IgD-negative memory B cell (primary cell): Measurements from ENCODE around the gene FARP1. TPM values are rescaled to one million over a fixed set of nuclear protein-coding genes. Genes with fewer than 3 reads are reported as not detected.
A peak's percentile ranks its signal among the peaks of the same experiment; 100 is the strongest.
"Not testable (repeated sequence)": the region's sequence is repeated elsewhere in the genome, so short reads cannot be mapped to it uniquely, and the experiment has no call there.

ENCODE experiments used
- H3K27ac Mint-ChIP-seq, 3 donors: one replicate each; pipeline ENCODE4 v1.8.0; 2020 to 2022; ENCODE audit warnings: mild to moderate bottlenecking in 3 of 3, mixed read lengths in 3 of 3, moderate library complexity in 1 of 3
- H3K27me3 Mint-ChIP-seq: one replicate; pipeline ENCODE4 v1.8.0; 2021; ENCODE audit warnings: mixed read lengths
- H3K36me3 Mint-ChIP-seq: one replicate; pipeline ENCODE4 v1.8.0; 2020; ENCODE audit warnings: mild to moderate bottlenecking, mixed read lengths
- H3K4me1 Mint-ChIP-seq, 3 donors: one replicate each; pipeline ENCODE4 v1.8.0; 2020 to 2022; ENCODE audit warnings: mixed read lengths in 3 of 3, mild to moderate bottlenecking in 1 of 3
- H3K4me3 Mint-ChIP-seq, 4 donors: one replicate each; pipeline ENCODE4 v1.8.0; 2020 to 2022; ENCODE audit warnings: mild to moderate bottlenecking in 4 of 4, mixed read lengths in 4 of 4, moderate library complexity in 3 of 4
- H3K9me3 Mint-ChIP-seq, 3 donors: one replicate each; pipeline ENCODE4 v1.8.0; 2020 to 2021; ENCODE audit warnings: mixed read lengths in 3 of 3, mild to moderate bottlenecking in 1 of 3
- polyA plus RNA-seq: library from polyadenylated mRNA; unstranded; fragments of 300-500 nt; fragmentation: Illumina TruSeq; gene quantifications from one replicate; pipeline ENCODE4 v1.2.3, GENCODE V29; 2021

The FARP1 gene
- polyA plus RNA-seq, 1 donor from 2014 or later, result 0.46 TPM

GRCh38 chr13:98406427-98406826 is 263.5 kb downstream of the FARP1 start:
- no peaks in the 10 kb centered on the region for H3K36me3 Mint-ChIP-seq
- peaks cover 18% of the 10 kb centered on the region for H3K27me3 Mint-ChIP-seq
- H3K9me3 Mint-ChIP-seq, result peaks cover 0 to 2% (median 0%) of the 10 kb centered on the region in 3 donors
- H3K4me1 Mint-ChIP-seq, result no peaks in the 10 kb centered on the region
- H3K27ac Mint-ChIP-seq, result no peak overlapping the region
- no peak overlapping the region for H3K4me3 Mint-ChIP-seq

DNA sequence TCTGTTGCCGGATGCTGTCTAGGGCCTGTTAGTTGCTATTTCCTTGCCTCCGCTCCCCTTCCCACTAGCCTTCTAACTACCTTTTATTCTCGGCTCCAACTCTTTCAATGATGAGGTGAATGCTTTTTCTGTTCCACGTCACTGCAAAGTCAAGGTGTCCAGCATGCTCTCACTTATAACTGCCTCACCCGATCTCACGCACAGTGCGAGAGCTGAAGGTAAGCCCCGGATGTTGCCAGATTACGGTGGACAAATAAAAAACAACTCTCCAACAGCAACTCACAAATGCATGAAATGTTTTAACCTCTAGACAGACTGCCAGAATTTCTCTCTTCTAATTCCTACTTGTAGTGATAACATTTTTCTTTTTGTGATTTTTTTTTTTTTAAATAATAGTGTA is 264.1 kb downstream of the FARP1 start:
- no peaks in the 10 kb centered on the region for H3K36me3 Mint-ChIP-seq
- no peak overlapping the region for H3K27ac Mint-ChIP-seq
- peaks cover 22% of the 10 kb centered on the region for H3K27me3 Mint-ChIP-seq
- H3K9me3 Mint-ChIP-seq, result peaks cover 0 to 2% (median 0%) of the 10 kb centered on the region in 3 donors
- H3K4me1 Mint-ChIP-seq, result peaks cover 1 to 3% (median 2%) of the 10 kb centered on the region in 3 donors
- H3K4me3 Mint-ChIP-seq, result no peak overlapping the region

- H3K27ac Mint-ChIP-seq, result no peak overlapping the region
- H3K36me3 Mint-ChIP-seq, result no peaks in the 10 kb centered on the region
- H3K9me3 Mint-ChIP-seq, result peaks cover 0 to 2% (median 0%) of the 10 kb centered on the region in 3 donors
- H3K4me1 Mint-ChIP-seq, result peaks cover 3 to 6% (median 4%) of the 10 kb centered on the region in 3 donors
- peaks cover 28% of the 10 kb centered on the region for H3K27me3 Mint-ChIP-seq
- no peak overlapping the region for H3K4me3 Mint-ChIP-seq
Measured at GRCh38 chr13:98407575-98407974, 264.7 kb downstream of the FARP1 start.

GRCh38 chr13:98409281-98409680 is 266.4 kb downstream of the FARP1 start:
- peaks cover 0 to 2% (median 0%) of the 10 kb centered on the region in 3 donors for H3K9me3 Mint-ChIP-seq
- no peak overlapping the region for H3K27ac Mint-ChIP-seq
- peaks cover 35% of the 10 kb centered on the region for H3K27me3 Mint-ChIP-seq
- peaks cover 3 to 6% (median 4%) of the 10 kb centered on the region in 3 donors for H3K4me1 Mint-ChIP-seq
- H3K4me3 Mint-ChIP-seq, result no peak overlapping the region
- H3K36me3 Mint-ChIP-seq, result no peaks in the 10 kb centered on the region

DNA sequence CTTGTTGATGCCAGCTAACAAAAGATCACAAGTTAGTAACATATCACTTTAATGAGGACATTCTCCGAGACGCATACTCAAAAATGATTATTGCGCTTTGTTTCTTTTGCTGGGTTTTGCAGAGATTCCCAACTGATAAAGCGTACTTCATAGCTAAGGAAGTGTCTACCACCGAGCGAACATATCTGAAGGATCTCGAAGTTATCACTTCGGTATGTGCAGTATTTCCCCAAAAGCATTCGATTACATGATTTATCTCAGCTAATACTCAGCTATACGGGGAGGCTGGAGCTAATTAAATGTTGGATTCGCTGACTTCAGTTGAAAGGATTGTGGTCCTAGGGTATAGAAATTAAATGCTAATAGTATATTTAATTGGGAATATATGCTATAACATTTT is 267.7 kb downstream of the FARP1 start:
- H3K4me3 Mint-ChIP-seq, result no peak overlapping the region
- H3K27ac Mint-ChIP-seq, result no peak overlapping the region
- no peaks in the 10 kb centered on the region for H3K36me3 Mint-ChIP-seq
- H3K27me3 Mint-ChIP-seq, result peaks cover 35% of the 10 kb centered on the region
- H3K9me3 Mint-ChIP-seq, result peaks cover 0 to 2% (median 0%) of the 10 kb centered on the region in 3 donors
- peaks cover 3 to 6% (median 4%) of the 10 kb centered on the region in 3 donors for H3K4me1 Mint-ChIP-seq

DNA sequence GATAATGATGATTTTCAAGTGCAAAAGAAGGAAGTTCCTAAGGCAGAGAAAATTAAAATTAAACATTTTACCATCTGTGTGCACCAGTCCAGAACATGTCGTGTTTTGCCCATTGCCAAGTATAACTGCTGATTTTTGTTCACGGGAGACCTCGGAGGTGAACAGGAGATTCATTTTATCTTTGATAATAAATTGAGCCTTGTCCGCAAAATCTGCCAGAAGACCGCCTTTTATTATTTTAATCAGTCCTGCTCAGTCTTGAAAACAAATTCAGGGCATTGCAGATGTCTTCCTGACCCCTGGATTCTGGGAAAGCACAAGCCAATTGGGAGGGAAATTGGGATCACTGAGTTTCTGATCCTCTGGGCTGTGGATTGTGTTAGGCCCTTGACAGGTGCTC is 268.1 kb downstream of the FARP1 start:
- Mint-ChIP-seq H3K9me3 (peaks cover 0 to 2% (median 0%) of the 10 kb centered on the region in 3 donors), H3K36me3 (no peaks in the 10 kb centered on the region), H3K4me3 (no peak overlapping the region), H3K27ac (no peak overlapping the region), H3K27me3 (peaks cover 35% of the 10 kb centered on the region), H3K4me1 (peaks cover 3 to 6% (median 4%) of the 10 kb centered on the region in 3 donors)

GRCh38 chr13:98411617-98412265 is 268.8 kb downstream of the FARP1 start:
- H3K27ac Mint-ChIP-seq, result no peak overlapping the region
- H3K27me3 Mint-ChIP-seq, result peaks cover 35% of the 10 kb centered on the region
- peaks cover 0 to 2% (median under 1%) of the 10 kb centered on the region in 3 donors for H3K9me3 Mint-ChIP-seq
- peaks cover 3 to 6% (median 4%) of the 10 kb centered on the region in 3 donors for H3K4me1 Mint-ChIP-seq
- peak overlapping the region in 1 of 4 donors; percentile 22 for H3K4me3 Mint-ChIP-seq
- no peaks in the 10 kb centered on the region for H3K36me3 Mint-ChIP-seq

GRCh38 chr13:98413278-98413677 is 270.4 kb downstream of the FARP1 start:
- not testable (repeated sequence) for H3K9me3 Mint-ChIP-seq, H3K4me3 Mint-ChIP-seq, H3K36me3 Mint-ChIP-seq, H3K27ac Mint-ChIP-seq, H3K4me1 Mint-ChIP-seq
- peaks cover 33% of the 10 kb centered on the region for H3K27me3 Mint-ChIP-seq

DNA sequence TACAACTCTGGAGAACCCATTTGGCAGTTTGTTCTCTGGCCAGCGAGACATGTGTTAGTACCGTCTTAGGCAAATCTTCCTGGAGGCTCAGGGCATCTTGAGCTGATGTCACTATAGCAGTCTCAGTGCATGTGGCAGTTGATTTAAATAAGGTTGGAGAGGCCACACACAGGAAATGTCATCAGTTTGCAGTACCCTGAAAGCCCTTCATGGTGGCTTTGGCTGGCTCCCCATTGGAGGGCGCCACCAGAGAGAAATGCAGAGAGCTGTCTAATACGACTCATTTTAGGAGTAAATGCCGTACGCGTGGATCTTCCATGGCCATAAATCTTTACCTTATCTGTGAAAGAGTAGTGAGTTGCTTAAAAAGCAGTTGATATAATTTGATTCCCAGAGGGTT is 270.9 kb downstream of the FARP1 start:
- no peak overlapping the region for H3K4me3 Mint-ChIP-seq

DNA sequence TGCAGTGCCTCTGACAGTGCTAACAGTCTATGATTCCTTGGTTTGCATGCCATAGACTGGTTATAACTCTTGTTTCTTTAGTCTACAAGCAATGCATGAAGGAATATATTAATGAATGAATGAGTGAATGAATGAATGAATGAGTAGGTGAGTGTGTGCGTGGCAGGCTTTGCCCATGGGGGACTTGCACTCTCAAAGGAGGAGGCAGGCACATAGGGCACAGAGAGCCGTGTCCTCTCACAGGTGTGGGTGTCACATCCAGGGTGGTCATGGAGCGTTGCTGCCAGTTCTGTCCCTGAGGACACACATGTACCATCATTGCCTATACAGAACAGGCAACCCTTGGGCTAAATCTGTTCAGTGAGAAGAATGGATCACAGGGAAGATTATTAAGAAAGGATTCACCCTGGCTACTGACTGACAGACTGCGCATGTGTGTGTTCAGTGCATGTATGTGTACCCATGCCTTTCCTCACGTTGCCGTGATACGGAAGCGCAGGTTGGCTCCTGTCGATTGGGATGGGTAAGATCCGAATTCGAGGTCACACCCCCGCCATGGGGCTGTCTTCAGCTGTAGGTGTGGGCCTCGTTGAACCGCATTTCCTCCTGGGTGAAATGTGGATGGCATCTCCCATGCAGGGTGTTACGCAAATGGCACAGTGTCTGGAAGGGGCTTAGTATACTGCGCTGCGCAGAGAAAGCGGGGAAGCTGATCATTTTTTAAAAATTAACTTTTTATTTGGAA is 272.6 kb downstream of the FARP1 start:
- peaks cover 3% of the 10 kb centered on the region for H3K36me3 Mint-ChIP-seq
- peak overlapping the region in 1 of 4 donors; percentile 12 for H3K4me3 Mint-ChIP-seq
- peaks cover 0 to 7% (median 5%) of the 10 kb centered on the region in 3 donors for H3K9me3 Mint-ChIP-seq
- H3K4me1 Mint-ChIP-seq, result peaks cover 3 to 6% (median 6%) of the 10 kb centered on the region in 3 donors
- H3K27me3 Mint-ChIP-seq, result peaks cover 23% of the 10 kb centered on the region
- H3K27ac Mint-ChIP-seq, result no peak overlapping the region

More for the DNA sequence above, 270.9 kb downstream of the FARP1 start:
- peaks cover 0 to 7% (median 5%) of the 10 kb centered on the region in 3 donors for H3K9me3 Mint-ChIP-seq
- H3K36me3 Mint-ChIP-seq, result peaks cover 3% of the 10 kb centered on the region
- H3K4me1 Mint-ChIP-seq, result peaks cover 3 to 6% (median 6%) of the 10 kb centered on the region in 3 donors
- H3K27me3 Mint-ChIP-seq, result peaks cover 33% of the 10 kb centered on the region
- H3K27ac Mint-ChIP-seq, result no peak overlapping the region

GRCh38 chr13:98416408-98416807 is 273.5 kb downstream of the FARP1 start:
- Mint-ChIP-seq H3K9me3 (peaks cover 0 to 7% (median 5%) of the 10 kb centered on the region in 3 donors), H3K4me1 (peaks cover 3 to 6% (median 6%) of the 10 kb centered on the region in 3 donors), H3K27me3 (peaks cover 17% of the 10 kb centered on the region), H3K36me3 (peaks cover 3% of the 10 kb centered on the region), H3K4me3 (no peak overlapping the region), H3K27ac (no peak overlapping the region)

DNA sequence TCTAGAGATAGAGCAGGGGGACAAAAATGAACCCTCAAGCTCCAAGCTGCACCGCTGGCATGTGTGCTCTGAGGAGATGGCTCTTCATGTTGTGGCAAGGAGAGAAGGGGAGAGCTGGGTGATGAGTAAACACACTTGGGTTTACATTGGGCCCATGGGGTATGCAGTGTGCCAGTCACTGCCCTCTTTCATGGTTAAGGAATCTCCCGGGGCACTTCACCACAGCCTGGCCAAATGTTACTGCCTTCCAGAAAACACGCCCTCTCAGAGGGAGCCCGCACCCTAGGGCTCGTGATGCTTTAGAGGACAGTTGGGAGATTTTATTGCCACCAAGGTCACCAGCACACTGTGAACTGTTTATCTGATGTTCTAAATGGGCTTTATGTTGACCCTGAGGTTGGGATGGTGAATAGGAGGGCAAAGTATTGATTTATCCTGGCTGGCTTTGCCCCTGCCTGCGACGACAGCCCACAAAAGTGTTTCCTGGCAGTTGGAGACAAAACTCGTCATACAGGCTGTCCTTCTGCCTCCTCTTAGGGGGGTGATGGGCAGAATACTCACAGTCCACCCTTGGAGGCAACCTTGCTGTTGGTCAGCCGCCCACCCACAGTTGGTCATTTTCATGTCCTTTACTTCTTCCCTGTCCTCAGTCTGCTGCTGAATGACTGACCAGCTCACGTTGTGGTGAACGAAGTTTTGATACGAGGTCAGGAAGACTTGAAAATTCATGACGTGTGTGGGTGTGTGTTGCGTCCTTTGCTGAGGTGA is 277.1 kb downstream of the FARP1 start:
- Mint-ChIP-seq H3K36me3 (peaks cover 3% of the 10 kb centered on the region), H3K4me3 (no peak overlapping the region), H3K27me3 (peaks cover 2% of the 10 kb centered on the region), H3K4me1 (peaks cover 0 to 2% (median 0%) of the 10 kb centered on the region in 3 donors), H3K9me3 (peaks cover 2 to 7% (median 5%) of the 10 kb centered on the region in 3 donors), H3K27ac (no peak overlapping the region)

- H3K4me1 Mint-ChIP-seq, result peaks cover 0 to 2% (median 0%) of the 10 kb centered on the region in 3 donors
- H3K4me3 Mint-ChIP-seq, result no peak overlapping the region
- peaks cover 3% of the 10 kb centered on the region for H3K36me3 Mint-ChIP-seq
- H3K27me3 Mint-ChIP-seq, result peaks cover 3% of the 10 kb centered on the region
- peaks cover 2 to 7% (median 5%) of the 10 kb centered on the region in 3 donors for H3K9me3 Mint-ChIP-seq
- H3K27ac Mint-ChIP-seq, result no peak overlapping the region
Measured at GRCh38 chr13:98420554-98421175, 277.8 kb downstream of the FARP1 start.

- Mint-ChIP-seq H3K4me1 (no peaks in the 10 kb centered on the region), H3K4me3 (no peak overlapping the region), H3K9me3 (peaks cover 2 to 5% (median 3%) of the 10 kb centered on the region in 3 donors), H3K27me3 (peaks cover 3% of the 10 kb centered on the region), H3K36me3 (peaks cover under 1% of the 10 kb centered on the region), H3K27ac (no peak overlapping the region)
Measured at GRCh38 chr13:98422046-98422445, 279.2 kb downstream of the FARP1 start.
